ENCODE measurements around the gene HSD17B12.

DNA sequence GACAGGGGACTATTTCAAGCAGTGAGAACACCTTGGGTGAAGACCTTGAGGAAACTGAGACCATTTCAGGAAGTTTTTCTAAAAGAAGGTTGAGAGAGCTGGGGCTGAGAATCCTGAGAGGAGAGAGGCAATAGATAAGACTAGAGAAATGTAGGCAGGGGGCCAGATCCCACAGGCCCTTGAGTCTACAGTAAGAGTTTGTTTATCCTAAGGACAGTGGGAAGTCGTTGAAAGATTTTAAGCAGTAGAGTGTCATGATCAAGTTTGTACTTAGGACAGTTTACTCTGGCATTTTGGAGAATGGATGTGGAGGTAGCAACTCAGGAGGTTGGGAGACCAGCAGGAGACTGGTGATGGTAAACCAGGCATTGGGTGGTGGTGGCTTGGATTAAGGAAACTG is 17.1 kb downstream of the HSD17B12 start:
- TF ChIP-seq EZH2 (optimal IDR thresholded peaks at IDR 0.05; ENCODE audit: low read depth, low read length) (no peak), CTCF (IDR thresholded peaks at IDR 0.05; ENCODE audit: low read length) (no peak)

All from MM.1S (cell line).